ENCODE results near the gene GEN1. TPM values are rescaled to one million over a fixed set of nuclear protein-coding genes. Genes with fewer than 3 reads are reported as not detected.

Gene GEN1
- total RNA-seq, 1 experiment from 2014 or later: 23.7 TPM

- no peak for TF ChIP-seq ZNF281 (CRISPR knock-in tag; IDR thresholded peaks at IDR 0.05)
- TF ChIP-seq ZNF138 (CRISPR knock-in tag; conservative IDR thresholded peaks at IDR 0.05): no peak
- TF ChIP-seq CTCF (IDR thresholded peaks at IDR 0.05): peak; percentile 79
- no peak for TF ChIP-seq NFE2L1 (CRISPR knock-in tag; IDR thresholded peaks at IDR 0.05)
- peak; percentile 80 for TF ChIP-seq HMGXB4 (CRISPR knock-in tag; IDR thresholded peaks at IDR 0.05)
- TF ChIP-seq ZNF263 (CRISPR knock-in tag; IDR thresholded peaks at IDR 0.05; ENCODE audit: low read depth): no peak
- 0 out of 2 replicates have a peak, but pooled peaks have one; percentile 31 for TF ChIP-seq SMAD3 (CRISPR knock-in tag; IDR thresholded peaks at IDR 0.05; ENCODE audit: borderline replicate concordance)
- TF ChIP-seq NR3C1 (CRISPR knock-in tag; conservative IDR thresholded peaks at IDR 0.05; ENCODE audit: low read depth): no peak
- TF ChIP-seq MAX (CRISPR knock-in tag; IDR thresholded peaks at IDR 0.05): peak; percentile 62; the same call in 1 of the 2 replicates
- TF ChIP-seq TEAD1 (CRISPR knock-in tag; IDR thresholded peaks at IDR 0.05): no peak
- TF ChIP-seq FOXK1 (CRISPR knock-in tag; IDR thresholded peaks at IDR 0.05): no peak
- no peak for TF ChIP-seq GRHL2 (CRISPR knock-in tag; IDR thresholded peaks at IDR 0.05; ENCODE audit: insufficient replicate concordance, severe bottlenecking)
Measured at GRCh38 chr2:17830053-17831034, 76.4 kb downstream of the GEN1 start (continued).

GRCh38 chr2:17835516-17835915 lies 81.6 kb downstream of the GEN1 start:
- TF ChIP-seq ERG (CRISPR knock-in tag; IDR thresholded peaks at IDR 0.05) (no peak), SMAD3 (CRISPR knock-in tag; IDR thresholded peaks at IDR 0.05; ENCODE audit: borderline replicate concordance) (no peak), E2F1 (CRISPR knock-in tag; IDR thresholded peaks at IDR 0.05) (no peak), SMAD4 (CRISPR knock-in tag; IDR thresholded peaks at IDR 0.05) (no peak), ZNF281 (CRISPR knock-in tag; IDR thresholded peaks at IDR 0.05) (no peak), ZNF423 (CRISPR knock-in tag; IDR thresholded peaks at IDR 0.05) (no peak), ZSCAN18 (CRISPR knock-in tag; IDR thresholded peaks at IDR 0.05) (no peak), ETV6 (CRISPR knock-in tag; IDR thresholded peaks at IDR 0.05) (no peak)
- Mint-ChIP-seq H3K36me3 (no peaks in the 10 kb centered on the region), H3K4me1 (peaks cover 6% of the 10 kb centered on the region), H3K27ac (no peak overlapping the region), H3K9me3 (no peaks in the 10 kb centered on the region), H3K27me3 (ENCODE audit: low read depth) (peaks cover 17% of the 10 kb centered on the region), H3K4me3 (no peak overlapping the region)
- POLR2A ChIA-PET: no interaction called here
- CTCF ChIA-PET: no interaction called here
- peak; percentile 10; the same call in 1 of the 2 replicates for ATAC-seq
- no peak for DNase-seq (ENCODE audit: low spot score)

Measured in WTC11 (cell line).